ENCODE results near the gene PDSS2.

GRCh38 chr6:107442938-107443607 is 16.3 kb downstream of the PDSS2 start:
- TF ChIP-seq, protein P1, sequence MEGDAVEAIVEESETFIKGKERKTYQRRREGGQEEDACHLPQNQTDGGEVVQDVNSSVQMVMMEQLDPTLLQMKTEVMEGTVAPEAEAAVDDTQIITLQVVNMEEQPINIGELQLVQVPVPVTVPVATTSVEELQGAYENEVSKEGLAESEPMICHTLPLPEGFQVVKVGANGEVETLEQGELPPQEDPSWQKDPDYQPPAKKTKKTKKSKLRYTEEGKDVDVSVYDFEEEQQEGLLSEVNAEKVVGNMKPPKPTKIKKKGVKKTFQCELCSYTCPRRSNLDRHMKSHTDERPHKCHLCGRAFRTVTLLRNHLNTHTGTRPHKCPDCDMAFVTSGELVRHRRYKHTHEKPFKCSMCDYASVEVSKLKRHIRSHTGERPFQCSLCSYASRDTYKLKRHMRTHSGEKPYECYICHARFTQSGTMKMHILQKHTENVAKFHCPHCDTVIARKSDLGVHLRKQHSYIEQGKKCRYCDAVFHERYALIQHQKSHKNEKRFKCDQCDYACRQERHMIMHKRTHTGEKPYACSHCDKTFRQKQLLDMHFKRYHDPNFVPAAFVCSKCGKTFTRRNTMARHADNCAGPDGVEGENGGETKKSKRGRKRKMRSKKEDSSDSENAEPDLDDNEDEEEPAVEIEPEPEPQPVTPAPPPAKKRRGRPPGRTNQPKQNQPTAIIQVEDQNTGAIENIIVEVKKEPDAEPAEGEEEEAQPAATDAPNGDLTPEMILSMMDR (IDR thresholded peaks at IDR 0.05) = no peak
- TF ChIP-seq POLR2A (IDR thresholded peaks at IDR 0.05) = no peak
